A549 treated with AZD9567 at 1 μM for 4 hours (cell line): ENCODE measurements around the gene OR4K15. TPM values are rescaled to one million over a fixed set of nuclear protein-coding genes. Genes with fewer than 3 reads are reported as not detected.

Experiments
- total RNA-seq: library from RNA; stranded (reverse); fragments of 200-300 nt; extraction: Qiagen RNA extraction; gene quantifications from 5 replicates; pipeline ENCODE4 v1.2.3, GENCODE V29; 2022; ENCODE audit not compliant: insufficient read depth

OR4K15 gene
- total RNA-seq, result not detected in 5 replicates

GRCh38 chr14:19975291-19975690, at the start of gene OR4K15:
OR4K15 (plus strand) TSS chr14:19975591; CDS start chr14:19975591, 0 bp downstream.

GRCh38 chr14:19930617-19931016, 44.8 kb upstream of the OR4K15 start, which contains the start of gene OR4K1:
OR4K1 (plus strand) TSS chr14:19930917; CDS start chr14:19935667, 4,750 bp downstream.

DNA sequence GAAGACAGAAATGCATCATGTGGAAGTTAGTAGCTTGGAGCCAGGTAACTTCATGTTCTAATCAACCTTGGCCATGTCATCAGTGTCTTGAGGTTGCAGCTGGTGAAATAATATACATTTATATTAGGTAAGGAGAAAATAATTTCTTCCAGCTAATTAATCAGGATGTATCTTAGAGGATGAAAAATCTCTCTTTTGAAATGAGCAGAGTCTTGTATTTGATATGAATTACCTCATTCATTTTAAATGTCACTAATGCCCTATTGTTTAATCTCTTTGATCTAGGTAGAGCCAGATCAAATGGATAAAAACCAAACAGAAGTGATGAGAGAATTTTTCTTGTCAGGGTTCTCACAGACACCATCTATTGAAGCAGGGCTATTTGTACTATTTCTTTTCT, 26.5 kb downstream of the OR4K15 start, which contains the start of gene OR4Q2:
TSS of gene OR4Q2 (plus strand) at position 301 of the 400 bp plus-strand sequence.

DNA sequence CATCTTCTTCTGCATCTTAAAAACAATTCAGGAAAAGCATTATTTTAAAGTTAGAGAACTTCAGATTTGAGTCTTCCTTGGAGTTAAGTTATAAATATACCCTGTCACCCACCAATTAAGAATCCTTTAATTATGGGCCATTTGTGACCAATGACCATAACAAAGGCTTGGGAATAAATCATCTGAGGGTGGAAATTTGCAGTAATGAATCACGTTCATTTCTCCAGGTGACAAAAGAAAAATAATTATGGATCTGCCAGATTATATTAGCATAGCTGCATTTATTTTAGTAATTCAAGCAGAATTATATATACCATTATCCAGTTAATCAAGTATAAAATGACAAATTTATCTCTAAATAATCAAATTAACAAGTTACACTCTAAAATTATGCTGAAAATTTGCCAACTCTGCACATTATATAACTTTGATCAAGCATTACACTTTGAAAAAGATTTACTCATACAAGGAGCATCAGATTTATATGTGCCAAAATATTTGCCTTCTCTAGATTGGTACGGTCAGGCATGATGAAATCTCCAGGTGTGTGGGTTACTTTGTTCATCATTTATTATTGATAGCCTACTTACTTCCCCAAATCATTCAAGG, 44.0 kb downstream of the OR4K15 start, which contains the start of gene OR4K14:
TSS of gene OR4K14 (minus strand) at position 51 of the 609 bp plus-strand sequence. CDS start 4,114 bp downstream, outside the sequence.

Other genes starting within 250 kb of the OR4K15 start
- gene OR4Q3, start 232.0 kb upstream of the OR4K15 start, total RNA-seq, result not detected in 5 replicates
- not detected in 5 replicates for gene OR4M1, start 202.1 kb upstream of the OR4K15 start, total RNA-seq
- not detected in 5 replicates for gene OR4N2, start 171.8 kb upstream of the OR4K15 start, total RNA-seq
- gene OR4K2, start 100.4 kb upstream of the OR4K15 start, total RNA-seq, result not detected in 5 replicates
- gene OR4K5, start 55.0 kb upstream of the OR4K15 start, total RNA-seq, result not detected in 5 replicates
- gene OR4K1, start 44.7 kb upstream of the OR4K15 start, total RNA-seq, result not detected in 5 replicates
- not detected in 5 replicates for gene OR4Q2, start 26.6 kb downstream of the OR4K15 start, total RNA-seq
- gene OR4K14, start 43.7 kb downstream of the OR4K15 start, total RNA-seq, result not detected in 5 replicates
- gene OR4K13, start 60.4 kb downstream of the OR4K15 start, total RNA-seq, result not detected in 5 replicates
- not detected in 5 replicates for gene OR4L1, start 84.5 kb downstream of the OR4K15 start, total RNA-seq
- gene OR4K17, start 135.1 kb downstream of the OR4K15 start, total RNA-seq, result not detected in 5 replicates
- gene OR4N5, start 163.2 kb downstream of the OR4K15 start, total RNA-seq, result not detected in 5 replicates
- gene OR11G2, start 215.3 kb downstream of the OR4K15 start, total RNA-seq, result not detected in 5 replicates
- not detected in 5 replicates for gene OR11H6, start 248.1 kb downstream of the OR4K15 start, total RNA-seq